ENCODE measurements around the gene CDKN2AIPNL. TPM values are rescaled to one million over a fixed set of nuclear protein-coding genes. Genes with fewer than 3 reads are reported as not detected.

Gene CDKN2AIPNL
- total and polyA plus RNA-seq, 2 of the 13 experiments (the other 11 are each of a cell fraction or from before 2014, with no cell fraction given) = 17.4 to 46.5 TPM

DNA sequence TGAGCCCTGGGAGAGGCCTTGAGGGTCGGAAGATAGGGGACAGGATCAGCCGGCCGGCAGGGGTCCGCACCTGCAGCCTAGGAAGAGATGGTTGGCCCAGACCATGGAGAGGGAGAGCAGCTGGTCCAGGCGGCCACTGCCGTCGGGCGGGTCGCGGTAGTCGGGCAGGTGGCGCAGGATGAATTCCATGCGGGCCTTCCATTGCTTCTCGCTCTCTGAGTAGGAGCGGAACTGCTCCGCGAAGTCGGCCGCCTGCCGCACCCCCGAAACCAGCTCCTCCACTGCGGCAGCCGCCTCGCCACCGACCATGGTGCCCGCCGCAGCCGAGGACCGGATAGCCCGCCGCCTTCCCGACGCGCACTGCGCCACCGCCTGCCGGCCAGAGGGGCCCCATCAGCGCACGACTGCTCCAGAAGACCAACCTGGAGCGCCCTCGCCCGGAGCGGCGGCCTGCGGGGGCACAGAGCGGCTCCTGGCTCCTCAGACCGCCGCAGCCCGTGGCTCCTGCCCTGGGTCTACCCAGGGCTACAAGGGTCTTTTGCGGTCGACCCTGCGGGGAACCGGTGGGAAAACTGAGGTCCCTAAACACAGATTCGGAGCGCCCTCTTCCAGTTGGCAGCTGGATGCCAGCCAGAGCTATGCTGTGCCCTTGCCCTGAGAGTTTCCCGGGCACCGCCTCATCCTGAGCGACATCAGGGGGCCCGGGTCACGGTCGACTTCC lies at the start of gene CDKN2AIPNL (continued):
- TF ChIP-seq, protein P1, sequence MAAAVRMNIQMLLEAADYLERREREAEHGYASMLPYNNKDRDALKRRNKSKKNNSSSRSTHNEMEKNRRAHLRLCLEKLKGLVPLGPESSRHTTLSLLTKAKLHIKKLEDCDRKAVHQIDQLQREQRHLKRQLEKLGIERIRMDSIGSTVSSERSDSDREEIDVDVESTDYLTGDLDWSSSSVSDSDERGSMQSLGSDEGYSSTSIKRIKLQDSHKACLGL (CRISPR knock-in tag; IDR thresholded peaks at IDR 0.05) = peak; percentile 85; the same call in 1 of the 2 replicates
- TF ChIP-seq ZBTB7A (CRISPR knock-in tag; IDR thresholded peaks at IDR 0.05) (peak; percentile 84), HOXA9 (CRISPR knock-in tag; IDR thresholded peaks at IDR 0.05; ENCODE audit: borderline replicate concordance) (peak; percentile 83), ZNF883 (CRISPR knock-in tag; IDR thresholded peaks at IDR 0.05; ENCODE audit: not compliant biosample characterization) (peak; percentile 92), SMAD3 (CRISPR knock-in tag; IDR thresholded peaks at IDR 0.05) (peak; percentile 89), NFYC (CRISPR knock-in tag; IDR thresholded peaks at IDR 0.05) (no peak; the same call in 1 of the 2 replicates), NFE2 (CRISPR knock-in tag; IDR thresholded peaks at IDR 0.05) (no peak), AGO2 (optimal IDR thresholded peaks at IDR 0.05; ENCODE audit: low read depth, low read length) (peak; percentile 75), ZNF180 (CRISPR knock-in tag; IDR thresholded peaks at IDR 0.05; ENCODE audit: borderline replicate concordance, low read depth) (no peak), ZNF570 (CRISPR knock-in tag; IDR thresholded peaks at IDR 0.05; ENCODE audit: borderline replicate concordance) (0 out of 2 replicates have a peak, but pooled peaks have one; percentile 56), ZFP1 (CRISPR knock-in tag; IDR thresholded peaks at IDR 0.05) (0 out of 2 replicates have a peak, but pooled peaks have one; percentile 69), ZNF768 (CRISPR knock-in tag; IDR thresholded peaks at IDR 0.05) (peak; percentile 90), ZSCAN22 (CRISPR knock-in tag; IDR thresholded peaks at IDR 0.05) (no peak), POLR2AphosphoS5 (IDR thresholded peaks at IDR 0.05; ENCODE audit: low read depth, low read length) (peak; percentile 81), MTA3 (CRISPR knock-in tag; IDR thresholded peaks at IDR 0.05) (no peak), SAFB2 (CRISPR knock-in tag; IDR thresholded peaks at IDR 0.05; ENCODE audit: borderline replicate concordance, low read depth) (peak; percentile 71; the same call in 1 of the 2 replicates), SOX6 (IDR thresholded peaks at IDR 0.05) (no peak), SOX6 (CRISPR knock-in tag; IDR thresholded peaks at IDR 0.05) (peak; percentile 85), ZBTB42 (CRISPR knock-in tag; IDR thresholded peaks at IDR 0.05) (no peak; the same call in 1 of the 2 replicates), ZNF30 (CRISPR knock-in tag; IDR thresholded peaks at IDR 0.05) (no peak), RFX5 (IDR thresholded peaks at IDR 0.05; ENCODE audit: low read depth, low read length) (no peak; the same call in 1 of the 2 replicates)
- TF ChIP-seq, protein P2, sequence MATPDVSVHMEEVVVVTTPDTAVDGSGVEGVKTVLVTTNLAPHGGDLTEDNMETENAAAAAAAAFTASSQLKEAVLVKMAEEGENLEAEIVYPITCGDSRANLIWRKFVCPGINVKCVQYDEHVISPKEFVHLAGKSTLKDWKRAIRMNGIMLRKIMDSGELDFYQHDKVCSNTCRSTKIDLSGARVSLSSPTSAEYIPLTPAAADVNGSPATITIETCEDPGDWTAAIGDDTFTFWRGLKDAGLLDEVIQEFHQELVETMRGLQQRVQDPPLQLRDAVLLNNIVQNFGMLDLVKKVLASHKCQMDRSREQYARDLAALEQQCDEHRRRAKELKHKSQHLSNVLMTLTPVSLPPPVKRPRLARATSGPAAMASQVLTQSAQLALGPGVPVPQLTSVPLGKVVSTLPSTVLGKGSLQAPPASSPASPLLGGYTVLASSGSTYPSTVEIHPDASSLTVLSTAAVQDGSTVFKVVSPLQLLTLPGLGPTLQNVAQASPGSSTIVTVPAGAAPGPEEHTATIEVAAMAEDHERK (CRISPR knock-in tag; IDR thresholded peaks at IDR 0.05; ENCODE audit: low read depth) = no peak
- TF ChIP-seq, protein P3, sequence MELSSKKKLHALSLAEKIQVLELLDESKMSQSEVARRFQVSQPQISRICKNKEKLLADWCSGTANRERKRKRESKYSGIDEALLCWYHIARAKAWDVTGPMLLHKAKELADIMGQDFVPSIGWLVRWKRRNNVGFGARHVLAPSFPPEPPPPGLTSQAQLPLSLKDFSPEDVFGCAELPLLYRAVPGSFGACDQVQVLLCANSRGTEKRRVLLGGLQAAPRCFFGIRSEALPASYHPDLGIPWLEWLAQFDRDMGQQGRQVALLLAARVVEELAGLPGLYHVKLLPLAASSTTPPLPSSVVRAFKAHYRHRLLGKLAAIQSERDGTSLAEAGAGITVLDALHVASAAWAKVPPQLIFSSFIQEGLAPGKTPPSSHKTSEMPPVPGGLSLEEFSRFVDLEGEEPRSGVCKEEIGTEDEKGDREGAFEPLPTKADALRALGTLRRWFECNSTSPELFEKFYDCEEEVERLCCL (CRISPR knock-in tag; IDR thresholded peaks at IDR 0.05; ENCODE audit: borderline replicate concordance) = peak; percentile 43; the same call in 1 of the 2 replicates
- TF ChIP-seq, protein P4, sequence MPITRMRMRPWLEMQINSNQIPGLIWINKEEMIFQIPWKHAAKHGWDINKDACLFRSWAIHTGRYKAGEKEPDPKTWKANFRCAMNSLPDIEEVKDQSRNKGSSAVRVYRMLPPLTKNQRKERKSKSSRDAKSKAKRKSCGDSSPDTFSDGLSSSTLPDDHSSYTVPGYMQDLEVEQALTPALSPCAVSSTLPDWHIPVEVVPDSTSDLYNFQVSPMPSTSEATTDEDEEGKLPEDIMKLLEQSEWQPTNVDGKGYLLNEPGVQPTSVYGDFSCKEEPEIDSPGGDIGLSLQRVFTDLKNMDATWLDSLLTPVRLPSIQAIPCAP (CRISPR knock-in tag; IDR thresholded peaks at IDR 0.05; ENCODE audit: low read depth) = 0 out of 2 replicates have a peak, but pooled peaks have one; percentile 78
- TF ChIP-seq, protein P5, sequence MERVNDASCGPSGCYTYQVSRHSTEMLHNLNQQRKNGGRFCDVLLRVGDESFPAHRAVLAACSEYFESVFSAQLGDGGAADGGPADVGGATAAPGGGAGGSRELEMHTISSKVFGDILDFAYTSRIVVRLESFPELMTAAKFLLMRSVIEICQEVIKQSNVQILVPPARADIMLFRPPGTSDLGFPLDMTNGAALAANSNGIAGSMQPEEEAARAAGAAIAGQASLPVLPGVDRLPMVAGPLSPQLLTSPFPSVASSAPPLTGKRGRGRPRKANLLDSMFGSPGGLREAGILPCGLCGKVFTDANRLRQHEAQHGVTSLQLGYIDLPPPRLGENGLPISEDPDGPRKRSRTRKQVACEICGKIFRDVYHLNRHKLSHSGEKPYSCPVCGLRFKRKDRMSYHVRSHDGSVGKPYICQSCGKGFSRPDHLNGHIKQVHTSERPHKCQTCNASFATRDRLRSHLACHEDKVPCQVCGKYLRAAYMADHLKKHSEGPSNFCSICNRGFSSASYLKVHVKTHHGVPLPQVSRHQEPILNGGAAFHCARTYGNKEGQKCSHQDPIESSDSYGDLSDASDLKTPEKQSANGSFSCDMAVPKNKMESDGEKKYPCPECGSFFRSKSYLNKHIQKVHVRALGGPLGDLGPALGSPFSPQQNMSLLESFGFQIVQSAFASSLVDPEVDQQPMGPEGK (CRISPR knock-in tag; IDR thresholded peaks at IDR 0.05) = peak; percentile 84

All from HepG2 (cell line).